OCI-LY3 (cell line): ENCODE measurements around the gene HPS4.
A peak's percentile ranks its signal among the peaks of the same experiment; 100 is the strongest.

Source experiments
- H2AFZ ChIP-seq: fragments of 200-600, 300-600 bp; shearing (Covaris generic); 2 replicates; pipeline ENCODE4 v1.6.0; 2014; ENCODE audit warnings: antibody characterized with exemption, low read depth, low read length
- H3K27ac ChIP-seq: fragments of 200-600, 300-600 bp; sonication (generic); 2 replicates; pipeline ENCODE4 v1.5.1; 2014; ENCODE audit warnings: mild to moderate bottlenecking, low read length, moderate library complexity, mixed read lengths
- H3K27me3 ChIP-seq: fragments of 200-600, 300-600 bp; sonication (generic); 2 replicates; pipeline ENCODE4 v1.6.1; 2014; ENCODE audit warnings: low read depth, low read length, mixed read lengths
- H3K36me3 ChIP-seq: fragments of 200-600, 300-600 bp; sonication (generic); replicated peaks from 2 replicates; pipeline ENCODE3; 2014; ENCODE audit warnings: low read depth, low read length, mixed read lengths
- H3K4me1 ChIP-seq: fragments of 300-600, 200-600 bp; sonication (generic); 2 replicates; pipeline ENCODE4 v1.6.1; 2014; ENCODE audit warnings: low read length, mixed read lengths
- H3K4me2 ChIP-seq: fragments of 200-600, 300-600 bp; sonication (generic); 2 replicates; pipeline ENCODE4 v1.6.1; 2014; ENCODE audit warnings: low read length, mixed read lengths
- H3K4me3 ChIP-seq: fragments of 300-600, 200-600 bp; sonication (generic); 2 replicates; pipeline ENCODE4 v1.5.1; 2014; ENCODE audit warnings: antibody characterized with exemption, mild to moderate bottlenecking, low read length, moderate library complexity
- H3K79me2 ChIP-seq: fragments of 300-600, 200-600 bp; shearing (Covaris generic); 2 replicates; pipeline ENCODE4 v1.6.1; 2014; ENCODE audit warnings: mild to moderate bottlenecking, low read length, mixed read lengths
- H3K9ac ChIP-seq: fragments of 300-600, 200-600 bp; shearing (Covaris generic); 2 replicates; pipeline ENCODE4 v1.6.0; 2014; ENCODE audit warnings: mild to moderate bottlenecking, low read length, moderate library complexity
- H3K9me3 ChIP-seq: fragments of 200-600, 300-600 bp; shearing (Covaris generic); 2 replicates; pipeline ENCODE4 v1.6.1; 2014; ENCODE audit warnings: low read length, mixed read lengths; ENCODE audit not compliant: insufficient read depth
- H4K20me1 ChIP-seq: fragments of 200-600, 300-600 bp; sonication (generic); 2 replicates; pipeline ENCODE4 v1.6.1; 2016; ENCODE audit warnings: low read length, mixed read lengths; ENCODE audit not compliant: insufficient read depth
- EZH2phosphoT487 ChIP-seq: fragments of 200-600 bp; shearing (Covaris generic); IDR thresholded peaks from 2 replicates; pipeline ENCODE4 v1.6.1; 2018; ENCODE audit warnings: antibody characterized with exemption, mixed run types, low read depth
- TF ChIP-seq, protein P1 (sequence below): fragments of 200-600, 300-600 bp; sonication (generic); IDR thresholded peaks from 2 replicates; pipeline ENCODE4 v1.5.1; 2014; ENCODE audit warnings: antibody characterized with exemption, low read length, low read depth

The HPS4 gene

DNA sequence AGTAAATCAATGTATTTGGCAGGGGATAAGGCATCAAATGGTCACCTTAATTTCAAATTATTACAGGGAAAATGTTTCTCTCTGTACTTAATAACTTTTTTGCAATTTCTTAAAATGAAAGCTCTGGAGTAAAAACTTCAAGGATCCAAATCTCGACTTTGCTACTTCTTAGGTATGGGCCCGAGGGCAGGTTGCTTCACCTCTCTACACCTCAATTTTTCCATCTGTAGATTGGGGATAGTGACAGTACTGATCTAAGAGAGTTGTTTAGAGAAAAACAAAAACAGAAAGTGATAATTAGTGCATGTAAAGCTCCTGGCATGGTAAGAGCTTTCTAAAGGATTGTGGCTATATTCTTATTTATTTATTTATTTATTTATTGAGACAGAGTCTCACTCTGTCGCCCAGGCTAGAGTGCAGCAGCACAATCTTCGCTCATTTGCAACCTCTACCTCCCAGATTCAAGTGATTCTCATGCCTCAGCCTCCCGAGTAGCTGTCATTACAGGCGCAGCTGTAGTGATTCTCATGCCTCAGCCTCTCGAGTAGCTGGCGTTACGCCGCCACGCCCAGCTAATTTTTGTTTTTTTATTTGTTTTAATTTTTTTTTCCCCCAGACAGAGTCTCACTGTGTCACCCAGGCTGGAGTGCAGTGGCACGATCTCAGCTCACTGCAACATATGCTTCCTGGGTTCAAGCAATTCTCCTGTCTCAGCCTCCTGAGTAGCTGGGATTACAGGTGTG is 31.0 kb upstream of the HPS4 start:
- H4K20me1 ChIP-seq = no peaks in the 10 kb centered on the region
- H3K9ac ChIP-seq = no peak overlapping the region
- H3K4me2 ChIP-seq = no peak overlapping the region
- TF ChIP-seq, protein P1, sequence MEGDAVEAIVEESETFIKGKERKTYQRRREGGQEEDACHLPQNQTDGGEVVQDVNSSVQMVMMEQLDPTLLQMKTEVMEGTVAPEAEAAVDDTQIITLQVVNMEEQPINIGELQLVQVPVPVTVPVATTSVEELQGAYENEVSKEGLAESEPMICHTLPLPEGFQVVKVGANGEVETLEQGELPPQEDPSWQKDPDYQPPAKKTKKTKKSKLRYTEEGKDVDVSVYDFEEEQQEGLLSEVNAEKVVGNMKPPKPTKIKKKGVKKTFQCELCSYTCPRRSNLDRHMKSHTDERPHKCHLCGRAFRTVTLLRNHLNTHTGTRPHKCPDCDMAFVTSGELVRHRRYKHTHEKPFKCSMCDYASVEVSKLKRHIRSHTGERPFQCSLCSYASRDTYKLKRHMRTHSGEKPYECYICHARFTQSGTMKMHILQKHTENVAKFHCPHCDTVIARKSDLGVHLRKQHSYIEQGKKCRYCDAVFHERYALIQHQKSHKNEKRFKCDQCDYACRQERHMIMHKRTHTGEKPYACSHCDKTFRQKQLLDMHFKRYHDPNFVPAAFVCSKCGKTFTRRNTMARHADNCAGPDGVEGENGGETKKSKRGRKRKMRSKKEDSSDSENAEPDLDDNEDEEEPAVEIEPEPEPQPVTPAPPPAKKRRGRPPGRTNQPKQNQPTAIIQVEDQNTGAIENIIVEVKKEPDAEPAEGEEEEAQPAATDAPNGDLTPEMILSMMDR = no peak
- TF ChIP-seq EZH2phosphoT487 = no peak
- H3K4me3 ChIP-seq = no peak overlapping the region
- H3K4me1 ChIP-seq = peaks cover 16% of the 10 kb centered on the region
- H3K27ac ChIP-seq = no peak overlapping the region
- no peaks in the 10 kb centered on the region for H3K27me3 ChIP-seq
- no peak overlapping the region for H2AFZ ChIP-seq
- no peaks in the 10 kb centered on the region for H3K9me3 ChIP-seq
- H3K79me2 ChIP-seq = peaks cover 27% of the 10 kb centered on the region
- H3K36me3 ChIP-seq = peaks cover 6% of the 10 kb centered on the region

DNA sequence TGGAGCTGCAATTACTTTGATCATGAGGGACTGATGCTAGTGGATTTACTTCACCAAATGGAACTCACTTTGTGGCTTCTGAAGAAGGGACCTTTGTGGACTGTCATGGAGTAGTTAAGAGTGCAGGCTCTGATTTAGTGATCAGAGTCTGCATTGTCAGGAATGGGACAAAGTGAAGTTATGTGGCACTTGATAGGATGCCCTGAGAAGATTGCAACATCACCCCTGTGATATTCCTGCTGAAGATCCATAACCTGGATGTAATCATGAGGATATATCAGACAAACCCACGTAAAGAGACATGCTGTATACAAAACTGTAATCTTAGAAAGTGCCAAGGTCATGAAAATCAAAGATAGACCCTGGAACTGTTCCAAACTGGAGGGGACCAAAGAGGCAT is 30.3 kb upstream of the HPS4 start:
- no peaks in the 10 kb centered on the region for H3K9me3 ChIP-seq
- no peaks in the 10 kb centered on the region for H4K20me1 ChIP-seq
- peaks cover 12% of the 10 kb centered on the region for H3K36me3 ChIP-seq
- peak overlapping the region; percentile 71; the same call in 1 of the 2 replicates for H3K4me2 ChIP-seq
- peaks cover 16% of the 10 kb centered on the region for H3K4me1 ChIP-seq
- H2AFZ ChIP-seq = no peak overlapping the region
- H3K4me3 ChIP-seq = no peak overlapping the region
- H3K27me3 ChIP-seq = no peaks in the 10 kb centered on the region
- TF ChIP-seq, protein P1 = no peak
- TF ChIP-seq EZH2phosphoT487 = no peak
- no peak overlapping the region for H3K9ac ChIP-seq
- peaks cover 27% of the 10 kb centered on the region for H3K79me2 ChIP-seq
- H3K27ac ChIP-seq = no peak overlapping the region

DNA sequence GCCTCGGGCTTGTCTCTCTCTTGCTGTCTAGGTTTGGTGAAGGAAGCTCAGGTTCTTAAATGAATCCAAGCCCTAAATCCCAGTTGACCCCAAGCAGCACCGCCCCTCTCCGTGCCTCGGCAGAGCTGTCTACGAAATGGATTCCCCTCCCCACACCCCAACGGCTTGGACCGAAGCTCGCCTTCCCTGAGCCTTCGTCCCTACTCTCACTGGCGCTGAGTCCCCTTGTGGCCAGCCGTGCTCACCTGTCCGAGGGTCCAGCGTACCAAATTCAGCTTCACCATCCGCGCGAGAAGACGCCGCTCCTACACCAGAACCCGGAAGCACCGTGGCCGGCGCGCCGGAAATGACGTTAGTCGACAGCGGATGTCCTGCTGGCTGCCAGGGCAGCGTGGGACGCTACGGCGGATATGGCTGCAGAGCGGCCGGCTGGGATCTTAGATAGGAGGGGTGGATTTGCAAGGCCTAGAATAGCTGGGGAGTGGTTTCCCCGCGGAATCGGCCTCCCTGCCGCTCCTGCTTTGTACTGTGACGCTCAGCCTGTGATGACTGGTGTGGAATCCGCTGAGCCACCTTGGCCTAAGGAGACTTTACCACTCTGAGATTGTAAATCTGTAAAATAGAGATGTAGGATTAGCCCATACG is 28.7 kb upstream of the HPS4 start, which contains the start of gene TFIP11:
Gene TFIP11 (minus strand): TSS at position 325 of the 645 bp plus-strand sequence. CDS start 2,201 bp downstream, outside the sequence.
- H3K79me2 ChIP-seq = peaks cover 27% of the 10 kb centered on the region
- peak within 1 kb of the TSS; percentile 71 for H2AFZ ChIP-seq

DNA sequence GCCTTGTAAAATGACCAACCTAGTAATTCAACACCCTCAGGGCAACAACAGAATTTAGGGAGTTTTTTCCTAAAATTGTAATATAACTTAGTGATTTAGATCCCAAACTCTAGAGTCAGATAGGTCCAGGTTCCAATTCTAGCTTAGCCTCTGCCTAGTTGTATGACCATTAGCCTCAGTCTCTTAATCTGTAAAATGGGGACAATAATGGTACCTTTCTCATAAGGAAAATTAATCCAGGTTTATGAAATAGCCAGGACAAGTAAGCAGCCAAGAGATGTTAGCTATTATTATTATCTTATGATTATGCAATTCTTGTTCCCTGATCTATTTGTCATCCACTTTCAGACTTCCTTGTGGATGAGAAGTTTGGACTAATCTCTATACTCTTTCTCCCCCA is 24.6 kb upstream of the HPS4 start:
- H3K4me2 ChIP-seq = no peak overlapping the region
- H3K27me3 ChIP-seq = no peaks in the 10 kb centered on the region
- H2AFZ ChIP-seq = no peak overlapping the region
- no peak overlapping the region for H3K9ac ChIP-seq
- H3K4me1 ChIP-seq = peaks cover 10% of the 10 kb centered on the region
- peaks cover 45% of the 10 kb centered on the region for H3K36me3 ChIP-seq
- H4K20me1 ChIP-seq = no peaks in the 10 kb centered on the region
- H3K79me2 ChIP-seq = peaks cover 20% of the 10 kb centered on the region
- H3K4me3 ChIP-seq = no peak overlapping the region
- TF ChIP-seq, protein P1 = no peak
- TF ChIP-seq EZH2phosphoT487 = no peak
- H3K27ac ChIP-seq = no peak overlapping the region
- no peaks in the 10 kb centered on the region for H3K9me3 ChIP-seq

More for the DNA sequence above, 28.7 kb upstream of the HPS4 start, which contains the start of gene TFIP11:
- no peak within 1 kb of the TSS for H3K27ac ChIP-seq
- H3K4me1 ChIP-seq = peaks cover 16% of the 10 kb centered on the region
- no peaks in the 10 kb centered on the region for H4K20me1 ChIP-seq
- H3K27me3 ChIP-seq = no peaks in the 10 kb centered on the region
- no peaks in the 10 kb centered on the region for H3K9me3 ChIP-seq
- peak within 1 kb of the TSS; percentile 86 for H3K4me3 ChIP-seq
- H3K9ac ChIP-seq = peak within 1 kb of the TSS; percentile 71
- H3K36me3 ChIP-seq = peaks cover 19% of the 10 kb centered on the region
- no peak for TF ChIP-seq EZH2phosphoT487
- TF ChIP-seq, protein P1 = no peak
- H3K4me2 ChIP-seq = peak within 1 kb of the TSS; percentile 99
